ENCODE measurements around the gene CLCN7. TPM values are rescaled to one million over a fixed set of nuclear protein-coding genes. Genes with fewer than 3 reads are reported as not detected.
A peak's percentile ranks its signal among the peaks of the same experiment; 100 is the strongest.

Gene CLCN7
- total and polyA plus RNA-seq, 2 of the 13 experiments (the other 11 are each of a cell fraction or from before 2014, with no cell fraction given), result 24.6 to 25.1 TPM

- TF ChIP-seq GPN1 (CRISPR knock-in tag; IDR thresholded peaks at IDR 0.05; ENCODE audit: borderline replicate concordance), result no peak
- 0 out of 2 replicates have a peak, but pooled peaks have one; percentile 32 for TF ChIP-seq ZNF567 (CRISPR knock-in tag; IDR thresholded peaks at IDR 0.05; ENCODE audit: borderline replicate concordance)
- TF ChIP-seq SP5 (CRISPR knock-in tag; IDR thresholded peaks at IDR 0.05; ENCODE audit: borderline replicate concordance, low read depth), result no peak; the same call in 1 of the 2 replicates
- no peak for TF ChIP-seq RBAK (CRISPR knock-in tag; IDR thresholded peaks at IDR 0.05)
- TF ChIP-seq ZNF335 (CRISPR knock-in tag; IDR thresholded peaks at IDR 0.05), result peak; percentile 50; the same call in 1 of the 2 replicates
- TF ChIP-seq ZNF441 (CRISPR knock-in tag; IDR thresholded peaks at IDR 0.05; ENCODE audit: borderline replicate concordance), result 0 out of 2 replicates have a peak, but pooled peaks have one; percentile 34
- no peak for TF ChIP-seq TAF15 (IDR thresholded peaks at IDR 0.05; ENCODE audit: low read depth, low read length, poor library complexity, severe bottlenecking)
- TF ChIP-seq ZNF720 (CRISPR knock-in tag; IDR thresholded peaks at IDR 0.05), result no peak
- TF ChIP-seq RORA (CRISPR knock-in tag; IDR thresholded peaks at IDR 0.05), result no peak
- TF ChIP-seq, protein P1, sequence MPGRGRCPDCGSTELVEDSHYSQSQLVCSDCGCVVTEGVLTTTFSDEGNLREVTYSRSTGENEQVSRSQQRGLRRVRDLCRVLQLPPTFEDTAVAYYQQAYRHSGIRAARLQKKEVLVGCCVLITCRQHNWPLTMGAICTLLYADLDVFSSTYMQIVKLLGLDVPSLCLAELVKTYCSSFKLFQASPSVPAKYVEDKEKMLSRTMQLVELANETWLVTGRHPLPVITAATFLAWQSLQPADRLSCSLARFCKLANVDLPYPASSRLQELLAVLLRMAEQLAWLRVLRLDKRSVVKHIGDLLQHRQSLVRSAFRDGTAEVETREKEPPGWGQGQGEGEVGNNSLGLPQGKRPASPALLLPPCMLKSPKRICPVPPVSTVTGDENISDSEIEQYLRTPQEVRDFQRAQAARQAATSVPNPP (CRISPR knock-in tag; IDR thresholded peaks at IDR 0.05), result peak; percentile 85; the same call in 1 of the 2 replicates
- no peak for TF ChIP-seq MLXIP (CRISPR knock-in tag; IDR thresholded peaks at IDR 0.05; ENCODE audit: borderline replicate concordance)
- TF ChIP-seq FOXA1 (IDR thresholded peaks at IDR 0.05), result no peak
- peak; percentile 92 for TF ChIP-seq FOXA1 (CRISPR knock-in tag; IDR thresholded peaks at IDR 0.05)
- TF ChIP-seq SRY (CRISPR knock-in tag; IDR thresholded peaks at IDR 0.05), result no peak
- no peak for TF ChIP-seq ZNF329 (CRISPR knock-in tag; IDR thresholded peaks at IDR 0.05; ENCODE audit: low read depth)
- TF ChIP-seq, protein P2, sequence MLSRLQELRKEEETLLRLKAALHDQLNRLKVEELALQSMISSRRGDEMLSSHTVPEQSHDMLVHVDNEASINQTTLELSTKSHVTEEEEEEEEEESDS (CRISPR knock-in tag; IDR thresholded peaks at IDR 0.05; ENCODE audit: borderline replicate concordance), result no peak
- TF ChIP-seq, protein P3, sequence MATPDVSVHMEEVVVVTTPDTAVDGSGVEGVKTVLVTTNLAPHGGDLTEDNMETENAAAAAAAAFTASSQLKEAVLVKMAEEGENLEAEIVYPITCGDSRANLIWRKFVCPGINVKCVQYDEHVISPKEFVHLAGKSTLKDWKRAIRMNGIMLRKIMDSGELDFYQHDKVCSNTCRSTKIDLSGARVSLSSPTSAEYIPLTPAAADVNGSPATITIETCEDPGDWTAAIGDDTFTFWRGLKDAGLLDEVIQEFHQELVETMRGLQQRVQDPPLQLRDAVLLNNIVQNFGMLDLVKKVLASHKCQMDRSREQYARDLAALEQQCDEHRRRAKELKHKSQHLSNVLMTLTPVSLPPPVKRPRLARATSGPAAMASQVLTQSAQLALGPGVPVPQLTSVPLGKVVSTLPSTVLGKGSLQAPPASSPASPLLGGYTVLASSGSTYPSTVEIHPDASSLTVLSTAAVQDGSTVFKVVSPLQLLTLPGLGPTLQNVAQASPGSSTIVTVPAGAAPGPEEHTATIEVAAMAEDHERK (CRISPR knock-in tag; IDR thresholded peaks at IDR 0.05; ENCODE audit: low read depth), result no peak
- TF ChIP-seq ZNF33A (CRISPR knock-in tag; IDR thresholded peaks at IDR 0.05; ENCODE audit: borderline replicate concordance), result no peak
- no peak for TF ChIP-seq ZNF225 (CRISPR knock-in tag; IDR thresholded peaks at IDR 0.05)
- no peak for TF ChIP-seq ZKSCAN1 (IDR thresholded peaks at IDR 0.05; ENCODE audit: low read length)
Observed at GRCh38 chr16:1430759-1431496, 43.9 kb downstream of the CLCN7 start, which contains the start of gene PERCC1 (continued).
